ENCODE data around the gene ANKRD33B.

DNA sequence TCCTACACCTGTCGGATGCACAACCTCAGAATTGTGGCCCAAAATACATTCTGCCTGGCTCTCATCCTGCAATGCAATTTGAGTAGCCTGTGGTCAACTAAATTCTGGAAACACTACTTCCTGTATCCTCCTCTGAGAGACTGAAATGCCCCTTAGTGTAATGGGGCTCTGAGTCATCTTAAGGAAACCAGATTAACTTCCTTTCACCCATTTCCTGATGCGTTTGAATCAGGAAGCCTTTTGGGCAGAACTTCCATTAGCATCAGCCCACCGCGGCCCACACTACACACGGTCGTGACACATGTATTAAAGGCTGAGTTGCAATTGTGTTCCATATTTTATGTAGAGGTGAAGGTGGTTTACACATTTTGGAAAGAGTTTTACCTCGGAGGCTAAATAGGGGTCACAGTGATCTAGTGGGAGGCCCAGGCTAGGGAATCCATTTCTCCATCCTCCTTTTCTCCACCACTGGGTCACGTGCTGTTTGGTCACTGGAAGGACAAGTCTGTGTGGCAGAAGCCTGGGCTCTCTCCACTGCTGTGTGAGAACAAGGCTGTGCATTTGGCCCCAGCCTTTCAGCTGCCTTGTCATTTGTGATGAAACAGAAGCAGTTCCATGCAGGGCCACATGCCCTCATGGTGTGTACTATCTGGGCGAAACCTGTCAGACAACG is 141.2 kb downstream of the ANKRD33B start:
- no peak for TF ChIP-seq POLR2A (IDR thresholded peaks at IDR 0.05)
- TF ChIP-seq, protein P1, sequence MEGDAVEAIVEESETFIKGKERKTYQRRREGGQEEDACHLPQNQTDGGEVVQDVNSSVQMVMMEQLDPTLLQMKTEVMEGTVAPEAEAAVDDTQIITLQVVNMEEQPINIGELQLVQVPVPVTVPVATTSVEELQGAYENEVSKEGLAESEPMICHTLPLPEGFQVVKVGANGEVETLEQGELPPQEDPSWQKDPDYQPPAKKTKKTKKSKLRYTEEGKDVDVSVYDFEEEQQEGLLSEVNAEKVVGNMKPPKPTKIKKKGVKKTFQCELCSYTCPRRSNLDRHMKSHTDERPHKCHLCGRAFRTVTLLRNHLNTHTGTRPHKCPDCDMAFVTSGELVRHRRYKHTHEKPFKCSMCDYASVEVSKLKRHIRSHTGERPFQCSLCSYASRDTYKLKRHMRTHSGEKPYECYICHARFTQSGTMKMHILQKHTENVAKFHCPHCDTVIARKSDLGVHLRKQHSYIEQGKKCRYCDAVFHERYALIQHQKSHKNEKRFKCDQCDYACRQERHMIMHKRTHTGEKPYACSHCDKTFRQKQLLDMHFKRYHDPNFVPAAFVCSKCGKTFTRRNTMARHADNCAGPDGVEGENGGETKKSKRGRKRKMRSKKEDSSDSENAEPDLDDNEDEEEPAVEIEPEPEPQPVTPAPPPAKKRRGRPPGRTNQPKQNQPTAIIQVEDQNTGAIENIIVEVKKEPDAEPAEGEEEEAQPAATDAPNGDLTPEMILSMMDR (IDR thresholded peaks at IDR 0.05) = no peak
- no peak for TF ChIP-seq POLR2AphosphoS5 (IDR thresholded peaks at IDR 0.05)

Measured in suprapubic skin (tissue), 4 donors.